B cell (primary cell): ENCODE data around the gene CCL19.

Source experiments
- EZH2 ChIP-seq: IDR thresholded peaks from 2 replicates; pipeline ENCODE4 v1.6.1; 2012; ENCODE audit warnings: borderline replicate concordance, low read depth, mild to moderate bottlenecking, moderate library complexity, low read length; ENCODE audit not compliant: insufficient read depth, poor library complexity, severe bottlenecking
- TF ChIP-seq, protein P1 (sequence below): fragments of 200-600 bp; IDR thresholded peaks from one replicate; pipeline ENCODE4 v1.8.0; 2022; ENCODE audit warnings: antibody characterized with exemption, mild to moderate bottlenecking

DNA sequence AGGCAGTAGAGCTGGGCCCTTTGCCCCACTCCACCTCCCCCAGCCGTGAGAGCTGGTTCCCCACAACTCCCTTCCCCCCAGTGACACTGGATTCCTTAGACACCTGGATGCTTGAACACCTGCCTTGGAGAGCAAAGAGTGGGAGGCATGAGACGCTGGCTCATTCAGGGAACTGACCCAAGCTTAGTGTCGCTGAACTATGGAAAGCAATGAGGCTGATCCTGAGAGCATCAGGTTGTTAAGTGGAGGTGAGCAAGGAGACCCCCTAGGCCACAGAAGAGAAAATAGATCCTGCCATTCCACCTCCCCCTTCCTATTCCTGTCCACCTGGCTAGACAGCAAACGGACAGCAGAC lies 2.0 kb downstream of the CCL19 start:
- TF ChIP-seq, protein P1, sequence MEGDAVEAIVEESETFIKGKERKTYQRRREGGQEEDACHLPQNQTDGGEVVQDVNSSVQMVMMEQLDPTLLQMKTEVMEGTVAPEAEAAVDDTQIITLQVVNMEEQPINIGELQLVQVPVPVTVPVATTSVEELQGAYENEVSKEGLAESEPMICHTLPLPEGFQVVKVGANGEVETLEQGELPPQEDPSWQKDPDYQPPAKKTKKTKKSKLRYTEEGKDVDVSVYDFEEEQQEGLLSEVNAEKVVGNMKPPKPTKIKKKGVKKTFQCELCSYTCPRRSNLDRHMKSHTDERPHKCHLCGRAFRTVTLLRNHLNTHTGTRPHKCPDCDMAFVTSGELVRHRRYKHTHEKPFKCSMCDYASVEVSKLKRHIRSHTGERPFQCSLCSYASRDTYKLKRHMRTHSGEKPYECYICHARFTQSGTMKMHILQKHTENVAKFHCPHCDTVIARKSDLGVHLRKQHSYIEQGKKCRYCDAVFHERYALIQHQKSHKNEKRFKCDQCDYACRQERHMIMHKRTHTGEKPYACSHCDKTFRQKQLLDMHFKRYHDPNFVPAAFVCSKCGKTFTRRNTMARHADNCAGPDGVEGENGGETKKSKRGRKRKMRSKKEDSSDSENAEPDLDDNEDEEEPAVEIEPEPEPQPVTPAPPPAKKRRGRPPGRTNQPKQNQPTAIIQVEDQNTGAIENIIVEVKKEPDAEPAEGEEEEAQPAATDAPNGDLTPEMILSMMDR: no peak
- TF ChIP-seq EZH2: no peak
